UCSD-AML1 (cell line): ENCODE measurements around the gene WDR70.
A peak's percentile ranks its signal among the peaks of the same experiment; 100 is the strongest.
"Not testable (repeated sequence)": the region's sequence is repeated elsewhere in the genome, so short reads cannot be mapped to it uniquely, and the experiment has no call there.

Experiments used
- DNase-seq: peaks from one replicate; lab custom pipeline; 2025; ENCODE audit not compliant: unreplicated experiment; lab: John Stamatoyannopoulos, UW

Gene WDR70

DNA sequence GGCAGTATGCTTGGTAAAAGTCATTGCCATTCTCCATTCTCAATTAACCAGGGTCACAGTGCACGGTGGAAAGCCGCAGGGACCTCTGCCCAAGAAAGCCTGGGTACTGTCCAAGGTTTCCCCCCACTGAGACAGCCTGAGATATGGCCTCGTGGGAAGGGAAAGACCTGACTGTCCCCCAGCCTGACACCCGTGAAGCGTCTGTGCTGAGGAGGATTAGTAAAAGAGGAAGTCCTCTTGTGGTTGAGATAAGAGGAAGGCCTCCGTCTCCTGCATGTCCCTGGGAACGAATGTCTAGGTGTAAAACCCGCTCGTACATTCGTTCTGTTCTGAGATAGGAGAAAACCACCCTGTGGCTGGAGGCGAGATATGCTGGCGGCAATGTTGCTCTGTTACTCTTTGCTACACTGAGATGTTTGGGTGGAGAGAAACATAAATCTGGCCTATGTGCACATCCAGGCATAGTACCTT is 293.0 kb downstream of the WDR70 start:
- peak; percentile 41 for DNase-seq

DNA sequence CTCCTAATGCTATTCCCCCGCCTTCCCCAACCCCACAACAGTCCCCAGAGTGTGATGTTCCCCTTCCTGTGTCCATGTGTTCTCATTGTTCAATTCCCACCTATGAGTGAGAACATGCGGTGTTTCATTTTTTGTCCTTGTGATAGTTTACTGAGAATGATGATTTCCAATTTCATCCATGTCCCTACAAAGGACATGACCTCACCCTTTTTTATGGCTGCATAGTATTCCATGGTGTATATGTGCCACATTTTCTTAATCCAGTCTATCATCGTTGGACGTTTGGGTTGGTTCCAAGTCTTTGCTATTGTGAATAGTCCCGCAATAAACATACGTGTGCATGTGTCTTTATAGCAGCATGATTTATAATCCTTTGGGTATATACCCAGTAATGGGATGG is 295.2 kb downstream of the WDR70 start:
- not testable (repeated sequence) for DNase-seq

DNA sequence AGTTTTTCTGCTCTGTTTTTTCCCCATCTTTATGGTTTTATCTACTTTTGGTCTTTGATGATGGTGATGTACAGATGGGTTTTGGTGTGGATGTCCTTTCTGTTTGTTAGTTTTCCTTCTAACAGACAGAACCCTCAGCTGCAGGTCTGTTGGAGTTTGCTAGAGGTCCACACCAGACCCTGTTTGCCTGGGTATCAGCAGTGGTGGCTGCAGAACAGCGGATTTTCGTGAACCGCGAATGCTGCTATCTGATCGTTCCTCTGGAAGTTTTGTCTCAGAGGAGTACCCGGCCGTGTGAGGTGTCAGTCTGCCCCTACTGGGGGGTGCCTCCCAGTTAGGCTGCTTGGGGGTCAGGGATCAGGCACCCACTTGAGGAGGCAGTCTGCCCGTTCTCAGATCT is 300.2 kb downstream of the WDR70 start:
- not testable (repeated sequence) for DNase-seq

DNA sequence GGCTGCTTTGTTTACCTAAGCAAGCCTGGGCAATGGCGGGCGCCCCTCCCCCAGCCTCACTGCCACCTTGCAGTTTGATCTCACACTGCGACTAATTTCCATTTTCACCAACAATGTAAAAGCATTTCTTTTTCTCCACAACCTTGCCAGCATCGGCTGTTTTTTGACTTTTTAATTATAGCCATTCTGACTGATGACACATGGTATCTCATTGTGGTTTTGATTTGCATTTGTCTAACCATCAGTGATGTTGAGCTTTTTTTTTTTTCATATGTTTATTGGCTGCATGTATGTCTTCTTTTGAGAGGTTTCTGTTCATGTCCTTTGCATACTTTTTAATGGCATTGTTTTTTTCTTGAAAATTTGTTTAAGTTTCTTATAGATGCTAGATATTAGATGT is 300.8 kb downstream of the WDR70 start:
- not testable (repeated sequence) for DNase-seq

DNA sequence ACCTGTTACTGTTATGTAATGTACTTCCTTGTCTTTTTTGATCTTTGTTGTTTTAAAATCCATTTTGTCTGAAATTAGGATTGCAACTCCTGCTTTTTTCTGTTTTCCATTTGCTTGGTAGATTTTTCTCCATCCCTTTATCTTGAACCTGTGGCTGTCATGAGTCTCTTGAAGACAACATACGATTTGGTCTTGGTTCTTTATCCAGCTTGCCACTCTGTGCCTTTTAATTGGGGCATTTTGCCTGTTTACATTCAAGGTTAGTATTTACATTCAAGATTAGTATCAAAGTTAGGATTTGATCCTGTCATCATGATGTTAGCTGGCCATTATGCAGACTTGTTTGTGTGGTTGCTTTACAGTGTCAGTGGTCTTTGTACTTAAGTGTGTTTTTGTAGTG is 304.0 kb downstream of the WDR70 start:
- no peak for DNase-seq

DNA sequence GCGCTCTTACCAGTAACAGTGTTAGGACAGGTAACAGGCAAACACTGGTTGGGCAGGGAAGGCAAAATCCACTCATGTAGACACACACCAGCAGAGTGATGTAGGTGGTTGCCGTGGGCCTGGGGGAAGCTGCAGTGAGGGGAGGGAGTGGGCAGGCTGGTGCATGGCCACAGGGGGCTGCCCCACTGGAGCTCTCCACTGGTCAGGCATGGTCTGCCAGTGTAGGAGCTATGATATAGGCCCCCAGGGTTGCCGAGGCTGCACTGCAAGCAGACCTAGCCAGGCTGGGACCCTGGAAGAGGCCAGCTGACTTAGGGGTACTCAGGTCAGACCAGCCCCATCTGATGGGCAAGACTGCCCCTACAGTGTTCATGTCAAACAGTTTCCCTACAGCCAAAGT is 306.1 kb downstream of the WDR70 start:
- DNase-seq, result no peak

DNA sequence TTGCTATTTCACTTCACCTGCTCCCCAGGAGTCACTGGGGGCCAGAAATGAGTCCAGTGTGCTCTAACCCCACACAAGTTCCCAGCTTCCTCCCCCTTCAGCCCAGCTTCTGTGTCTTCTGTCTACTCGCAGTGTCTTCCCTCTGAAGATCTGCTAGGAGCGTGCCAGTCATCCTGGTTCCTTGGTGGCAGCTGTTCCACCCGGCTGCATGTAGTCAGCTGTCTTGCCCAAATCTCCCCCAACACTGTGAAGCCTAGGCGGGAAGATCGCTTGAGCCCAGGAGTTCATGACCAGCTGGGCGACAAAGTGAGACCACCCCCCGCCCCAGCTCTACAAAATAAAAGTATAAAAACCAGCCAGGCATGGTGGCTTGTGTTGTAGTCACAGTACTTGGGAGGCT is 306.7 kb downstream of the WDR70 start:
- no peak for DNase-seq

DNA sequence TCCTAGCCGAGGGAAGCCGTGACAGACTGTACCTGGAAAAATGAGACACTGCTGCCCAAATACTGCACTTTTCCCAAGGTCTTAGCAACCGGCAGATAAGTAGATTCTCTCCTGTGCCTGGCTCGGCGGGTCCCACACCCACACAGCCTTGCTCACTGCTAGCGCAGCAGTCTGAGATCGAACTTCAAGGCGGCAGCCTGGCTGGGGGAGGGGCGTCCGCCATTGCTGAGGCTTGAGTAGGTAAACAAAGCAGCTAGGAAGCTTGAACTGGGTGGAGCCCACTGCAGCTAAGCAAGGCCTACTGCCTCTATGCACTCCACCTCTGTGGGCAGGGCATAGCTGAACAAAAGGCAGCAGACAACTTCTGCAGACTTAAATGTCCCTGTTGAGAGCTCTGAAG is 309.8 kb downstream of the WDR70 start:
- not testable (repeated sequence) for DNase-seq

DNA sequence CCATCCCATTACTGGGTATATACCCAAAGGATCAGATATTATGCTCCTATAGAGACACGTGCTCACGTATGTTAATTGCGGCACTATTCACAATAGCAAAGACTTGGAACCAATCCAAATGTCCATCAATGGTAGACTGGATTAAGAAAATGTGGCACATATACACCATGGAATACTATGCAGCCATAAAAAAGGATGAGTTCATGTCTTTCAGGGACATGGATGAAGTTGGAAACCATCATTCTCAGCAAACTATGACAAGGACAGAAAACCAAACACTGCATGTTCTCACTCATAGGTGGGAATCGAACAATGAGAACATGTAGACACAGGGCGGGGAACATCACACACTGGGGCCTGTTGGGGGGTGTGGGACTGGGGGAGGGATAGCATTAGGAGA is 315.2 kb downstream of the WDR70 start:
- not testable (repeated sequence) for DNase-seq

DNA sequence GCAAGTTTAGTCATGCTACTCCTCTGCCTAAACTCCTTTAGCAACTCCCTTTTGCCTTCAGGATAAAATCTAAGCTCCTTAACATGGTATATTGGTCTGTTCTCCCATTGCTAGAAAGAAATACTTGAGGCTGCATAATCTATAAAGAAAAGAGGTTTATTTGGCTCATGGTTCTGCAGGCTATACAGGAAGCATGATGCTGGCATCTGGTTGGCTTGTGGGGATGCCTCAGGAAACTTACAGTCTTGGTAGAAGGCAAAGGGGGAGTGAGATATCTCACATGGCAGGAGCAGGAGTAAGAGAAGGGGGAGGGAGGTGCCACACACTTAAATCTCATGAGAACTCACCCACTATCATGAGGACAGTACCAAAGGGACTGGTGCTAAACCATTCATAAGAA is 315.7 kb downstream of the WDR70 start:
- no peak for DNase-seq

DNA sequence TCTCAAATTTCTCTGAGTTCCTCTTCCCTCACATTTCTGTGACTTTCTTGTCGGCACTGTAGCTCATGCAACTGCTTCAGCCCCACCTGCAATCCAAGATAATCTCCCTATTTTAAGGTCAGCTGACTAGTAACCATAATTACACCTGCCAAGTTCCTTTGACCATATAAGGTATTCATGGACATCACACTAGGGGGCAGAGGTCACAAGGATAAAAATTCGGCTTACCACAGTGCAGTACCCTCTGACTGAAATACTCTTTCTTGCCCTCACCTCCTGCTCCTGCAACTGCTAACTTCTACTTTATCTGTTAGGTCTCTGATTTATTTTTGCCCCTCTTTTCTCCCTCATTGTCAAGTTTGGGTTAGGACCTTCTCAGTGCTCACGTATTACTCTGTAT is 316.5 kb downstream of the WDR70 start:
- no peak for DNase-seq

DNA sequence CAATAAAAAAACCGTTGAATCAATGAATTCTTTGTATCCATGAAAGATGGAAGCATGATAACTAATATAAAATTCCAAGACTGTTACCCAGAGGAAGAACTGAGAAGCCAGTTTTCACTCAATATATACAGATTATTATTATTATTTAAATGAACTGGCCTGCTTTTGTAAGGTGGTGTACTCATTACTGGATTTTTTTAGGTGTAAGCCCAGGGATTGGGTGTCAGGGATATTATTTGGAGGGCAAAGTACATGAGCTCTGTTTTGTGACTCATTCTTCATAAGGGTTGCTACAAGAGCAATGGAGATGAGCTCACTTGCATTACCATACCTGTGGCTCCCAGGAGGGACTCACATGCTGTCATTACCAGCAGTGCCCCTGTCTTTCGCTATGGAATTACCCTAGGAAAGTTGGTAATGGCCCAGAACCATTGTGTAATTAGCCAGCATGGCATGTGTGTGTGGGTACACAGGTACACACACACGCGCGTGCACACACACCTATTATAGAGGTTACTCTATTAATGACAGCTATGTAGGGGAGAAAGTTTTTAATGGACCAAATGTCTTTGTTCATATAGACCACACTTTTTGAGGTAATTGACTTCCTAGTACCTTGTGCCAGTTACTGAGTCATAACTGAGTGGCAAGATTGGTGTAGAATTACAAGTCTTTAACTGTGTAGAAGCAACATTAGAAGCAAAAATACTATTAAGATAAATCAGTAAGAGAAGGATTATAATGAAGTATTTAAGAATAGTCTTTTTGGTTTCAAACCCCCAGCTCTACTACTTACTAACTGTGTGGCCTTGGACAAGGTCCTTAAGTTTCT is 317.3 kb downstream of the WDR70 start:
- DNase-seq, result no peak

DNA sequence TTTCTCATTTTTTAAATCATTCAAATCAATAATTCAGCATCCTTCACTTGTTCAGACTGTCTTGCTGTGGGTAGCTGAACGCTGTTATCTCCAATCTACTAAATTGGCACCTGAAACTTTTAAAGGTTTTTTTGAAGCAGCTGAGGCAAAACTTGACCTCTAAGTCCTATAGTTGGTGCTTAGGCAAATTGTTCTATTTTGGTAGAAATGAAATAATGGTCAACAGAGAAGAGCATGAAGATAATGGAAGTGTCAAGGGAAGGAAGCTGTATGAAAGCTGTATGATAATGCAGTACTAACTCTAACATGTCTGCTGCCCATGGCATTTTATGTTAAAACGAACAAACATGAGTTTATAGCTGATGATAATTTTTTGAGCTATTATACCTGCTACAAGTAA is 322.8 kb downstream of the WDR70 start:
- no peak for DNase-seq

DNA sequence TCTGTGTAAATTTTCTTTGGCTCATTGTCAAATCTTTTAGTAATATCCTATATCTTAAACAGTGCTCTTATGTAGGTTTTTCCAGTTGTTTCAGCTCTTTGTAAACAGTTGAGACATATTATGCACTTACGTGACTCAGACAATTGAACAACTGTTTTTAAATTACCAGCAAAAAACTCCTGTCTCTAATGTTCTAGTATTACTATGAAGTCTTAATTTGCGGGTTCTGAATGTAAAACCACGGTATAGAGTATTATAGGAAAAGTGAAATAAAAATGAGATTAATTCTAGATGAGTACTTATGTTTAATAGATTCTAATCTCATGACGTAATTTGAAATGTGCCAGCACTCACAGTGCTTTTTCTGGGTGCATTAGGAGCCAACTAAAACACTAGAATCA is 324.7 kb downstream of the WDR70 start:
- no peak for DNase-seq

DNA sequence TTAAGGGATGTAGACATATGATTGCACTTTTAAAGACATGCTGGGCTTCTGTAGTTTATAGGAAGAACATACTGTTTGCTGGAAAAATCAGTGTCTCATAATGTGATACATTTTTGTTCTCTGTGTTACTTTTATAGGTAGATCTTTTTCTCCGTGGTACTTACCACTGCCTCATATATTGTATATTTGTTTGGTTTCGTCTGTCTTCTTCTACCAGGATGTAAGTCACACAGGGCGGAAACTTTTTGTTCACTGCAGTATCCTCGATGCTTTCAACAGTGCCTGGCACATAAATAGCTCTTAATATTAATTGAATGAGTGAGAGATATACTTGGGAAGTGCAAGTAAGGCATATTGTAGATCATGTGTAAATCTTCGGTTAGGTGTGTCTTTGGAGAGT is 325.3 kb downstream of the WDR70 start:
- no peak for DNase-seq

DNA sequence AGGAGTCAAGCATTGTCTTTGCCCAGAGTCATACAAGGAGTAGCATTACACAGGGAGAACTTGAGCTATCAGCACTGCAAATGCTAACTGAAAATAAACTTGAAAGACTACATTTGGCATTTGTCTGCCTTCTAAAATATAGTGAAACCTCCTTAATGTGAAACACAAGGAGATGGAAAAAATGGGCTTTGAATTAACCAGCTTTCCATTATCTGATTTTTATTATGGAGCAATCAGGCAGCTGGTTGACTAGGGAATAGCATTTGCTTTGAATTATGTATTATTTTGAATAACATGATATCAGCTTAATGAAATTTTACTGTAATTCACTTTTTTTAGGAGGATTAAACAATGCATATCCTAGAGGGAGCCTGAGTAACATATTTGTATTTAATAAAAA is 329.9 kb downstream of the WDR70 start:
- DNase-seq, result no peak

DNA sequence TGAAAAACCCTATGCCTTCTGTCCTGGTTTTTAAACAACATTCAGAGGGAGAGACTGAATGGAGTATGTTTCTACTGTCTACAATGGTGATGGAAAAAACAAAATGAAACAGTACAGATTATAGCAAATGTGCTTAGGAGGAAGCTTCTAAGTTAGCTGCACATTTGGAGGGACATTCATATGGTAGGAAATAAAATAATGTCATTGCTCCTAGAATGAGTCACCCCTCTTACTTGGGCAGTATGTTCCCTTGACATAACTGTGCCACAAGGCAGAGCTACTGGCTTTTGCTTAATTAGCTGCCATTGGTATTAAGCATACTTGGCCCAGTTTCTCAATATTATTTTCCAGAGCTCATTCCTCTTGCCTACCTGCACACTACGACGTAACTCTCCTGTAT is 331.8 kb downstream of the WDR70 start:
- DNase-seq, result no peak

DNA sequence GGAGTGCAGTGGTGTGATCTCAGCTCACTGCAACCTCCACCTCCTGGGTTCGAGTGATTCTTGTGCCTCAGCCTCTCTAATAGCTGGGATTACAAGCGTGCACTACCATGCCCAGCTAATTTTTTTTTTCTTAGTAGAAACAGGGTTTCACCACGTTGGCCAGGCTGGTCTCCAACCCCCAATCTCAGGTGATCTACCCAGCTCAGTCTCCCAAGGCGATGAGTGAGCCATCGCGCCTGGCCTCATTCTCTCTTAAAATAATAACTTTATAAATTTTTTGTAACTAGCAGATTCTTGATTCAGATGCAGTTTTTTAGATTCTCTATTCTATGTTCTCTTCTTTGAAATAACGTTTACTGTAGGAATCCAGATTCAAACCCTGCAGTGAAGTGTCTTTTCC is 333.6 kb downstream of the WDR70 start:
- no peak for DNase-seq

DNA sequence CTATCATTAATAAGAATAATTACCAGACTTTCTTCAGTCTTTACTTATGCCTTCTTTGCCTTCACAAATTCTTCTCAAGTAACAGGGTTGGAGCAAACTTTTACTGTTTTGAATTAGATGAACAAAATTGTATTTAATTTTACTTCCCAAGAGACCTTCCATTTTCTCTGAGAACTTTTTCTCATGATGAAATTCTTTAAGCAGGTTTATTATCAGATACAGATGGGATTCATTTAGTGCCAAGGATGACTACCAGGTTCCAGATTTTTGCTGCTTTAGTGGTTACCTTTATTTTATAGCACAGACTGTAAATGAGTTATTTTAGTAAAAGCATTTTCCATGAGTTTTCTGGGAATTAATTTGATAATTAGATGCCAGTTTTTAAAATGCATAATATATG is 335.6 kb downstream of the WDR70 start:
- DNase-seq, result no peak

DNA sequence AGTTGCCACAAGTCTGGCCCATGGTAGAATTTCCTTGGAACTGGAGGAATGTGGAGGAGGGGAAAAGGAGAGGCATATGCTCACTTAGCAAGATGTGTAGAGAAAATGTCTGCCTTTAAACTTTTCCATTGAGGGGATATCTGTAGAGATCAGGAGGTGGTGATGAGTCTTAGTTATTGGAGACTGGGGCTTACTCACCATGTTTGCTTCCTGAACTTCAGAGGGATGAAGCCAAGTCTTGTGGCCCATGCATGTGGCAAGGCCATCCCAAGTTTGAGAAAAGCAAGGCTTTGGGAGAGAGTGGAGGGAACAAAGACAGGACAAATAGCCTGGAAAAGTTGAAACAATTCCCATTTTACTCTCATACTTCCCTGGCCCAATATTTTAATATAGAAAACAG is 336.2 kb downstream of the WDR70 start:
- no peak for DNase-seq

DNA sequence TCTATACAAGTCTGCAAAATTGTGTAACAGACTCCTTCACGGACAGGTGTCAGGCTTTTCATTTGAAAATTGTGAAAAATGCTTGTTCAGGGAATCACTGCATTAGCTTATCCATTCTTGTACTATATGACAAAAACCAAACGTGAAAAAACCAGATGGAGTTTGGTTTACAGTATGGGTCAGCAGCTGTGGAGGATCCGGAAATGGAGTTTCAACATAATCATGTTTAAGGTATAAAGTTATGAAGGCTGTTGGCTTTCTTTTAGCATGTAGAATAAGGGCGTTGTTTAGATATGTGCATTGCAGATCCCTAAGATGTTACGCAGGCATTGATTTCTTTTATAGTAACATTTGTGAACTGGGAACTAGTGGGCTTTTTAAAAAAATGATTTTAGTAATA is 336.9 kb downstream of the WDR70 start:
- DNase-seq, result no peak

DNA sequence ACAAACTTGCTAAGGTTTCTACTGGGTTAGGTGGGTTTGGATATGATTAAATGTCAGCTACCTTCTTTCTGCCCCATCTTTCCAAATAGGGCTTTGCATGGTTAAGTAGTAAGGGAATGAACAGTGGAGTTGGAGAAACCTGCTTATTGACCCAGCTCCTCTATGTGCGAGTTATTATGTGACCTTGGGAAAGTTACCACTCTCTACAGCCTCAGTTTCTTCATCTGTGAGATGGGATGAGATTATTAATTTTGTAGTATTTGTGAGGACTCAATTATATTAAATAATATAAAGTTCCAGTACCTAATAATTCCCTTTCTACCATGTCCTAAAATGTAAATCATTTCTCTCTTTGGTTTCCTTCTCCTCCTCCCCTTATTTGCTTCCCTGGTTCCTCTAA is 337.3 kb downstream of the WDR70 start:
- DNase-seq, result no peak

DNA sequence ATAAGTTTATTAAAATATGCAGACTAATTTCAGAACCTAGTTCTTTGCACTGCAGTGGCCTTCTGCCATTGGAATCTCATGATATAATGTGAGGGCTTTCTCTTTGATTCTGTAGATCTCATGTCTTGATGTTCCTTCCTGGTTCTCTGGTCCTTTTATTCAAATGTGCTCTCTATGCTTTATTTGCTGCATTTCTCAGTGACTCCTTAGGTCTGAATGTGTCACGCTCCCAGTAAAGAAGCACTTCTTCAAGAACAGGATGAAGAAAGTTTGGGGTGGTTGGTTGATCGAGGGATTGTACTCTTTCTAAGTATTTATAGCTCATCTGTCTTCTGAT is 338.1 kb downstream of the WDR70 start:
- no peak for DNase-seq
